ENCODE results near the gene ZNF804A. TPM values are rescaled to one million over a fixed set of nuclear protein-coding genes. Genes with fewer than 3 reads are reported as not detected.

The ZNF804A gene
- total RNA-seq, 1 experiment from 2014 or later, result not detected

GRCh38 chr2:184938221-184938985, 340.1 kb downstream of the ZNF804A start:
- no peak overlapping the region for H3K27ac Mint-ChIP-seq (ENCODE audit: unreplicated experiment)
- H3K9me3 Mint-ChIP-seq (ENCODE audit: unreplicated experiment), result no peaks in the 10 kb centered on the region
- Histone ChIP-seq H3K9me3 (no peaks in the 10 kb centered on the region), H3K27me3 (replicated peaks; ENCODE audit: control insufficient read depth, insufficient read depth, low read length) (no peaks in the 10 kb centered on the region), H3K36me3 (ENCODE audit: control insufficient read depth, insufficient read depth, low read length) (no peaks in the 10 kb centered on the region), H3K4me3 (ENCODE audit: low read depth, low read length) (no peak overlapping the region), H3K4me1 (no peaks in the 10 kb centered on the region)
- no peaks in the 10 kb centered on the region for H3K36me3 Mint-ChIP-seq (ENCODE audit: insufficient read depth, unreplicated experiment)
- intact Hi-C loops (cut with micrococcal nuclease; ENCODE audit: unreplicated experiment), result no loop called here
- BruUV-seq (replicated peaks), result no TSS peak
- H3K27me3 Mint-ChIP-seq (ENCODE audit: insufficient read depth, unreplicated experiment), result no peaks in the 10 kb centered on the region
- CTCF ChIA-PET, result no interaction called here
- no peaks in the 10 kb centered on the region for H3K4me1 Mint-ChIP-seq (ENCODE audit: low read depth, unreplicated experiment)
- H3K4me3 Mint-ChIP-seq (ENCODE audit: unreplicated experiment), result no peak overlapping the region
- POLR2A ChIA-PET, result no interaction called here
- no peak for DNase-seq
- no peak for TF ChIP-seq CTCF (IDR thresholded peaks at IDR 0.05; ENCODE audit: insufficient read depth in 1 of 2, low read depth in 1 of 2, low read length in 1 of 2, severe bottlenecking in 1 of 2, unreplicated experiment in 1 of 2)

DNA sequence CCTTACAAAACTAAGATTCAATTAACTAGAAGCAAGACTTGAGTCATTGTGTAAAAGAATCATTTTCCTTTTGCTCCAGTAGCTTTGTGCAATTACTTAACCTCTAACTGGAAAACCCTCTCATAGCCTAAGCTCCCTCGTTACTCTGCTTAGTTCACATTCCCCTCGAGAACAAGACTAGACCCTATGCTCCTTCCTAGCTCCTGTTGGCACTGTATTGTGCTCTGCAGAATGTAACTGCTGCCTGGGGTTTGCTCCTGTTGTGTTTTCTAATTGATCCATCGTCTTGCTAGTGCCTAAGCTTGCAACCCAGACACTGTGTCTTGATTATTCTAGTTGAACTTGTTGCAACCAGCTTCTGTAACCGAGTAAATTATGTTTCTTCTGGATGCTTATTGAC, 347.0 kb downstream of the ZNF804A start:
- POLR2A ChIA-PET, result no interaction called here
- H3K36me3 Mint-ChIP-seq (ENCODE audit: insufficient read depth, unreplicated experiment), result no peaks in the 10 kb centered on the region
- no peak overlapping the region for H3K27ac Mint-ChIP-seq (ENCODE audit: unreplicated experiment)
- H3K36me3 ChIP-seq (ENCODE audit: control insufficient read depth, insufficient read depth, low read length), result no peaks in the 10 kb centered on the region
- no peaks in the 10 kb centered on the region for H3K4me1 ChIP-seq
- TF ChIP-seq CTCF (IDR thresholded peaks at IDR 0.05; ENCODE audit: insufficient read depth in 1 of 2, low read depth in 1 of 2, low read length in 1 of 2, severe bottlenecking in 1 of 2, unreplicated experiment in 1 of 2), result no peak
- H3K4me3 Mint-ChIP-seq (ENCODE audit: unreplicated experiment), result no peak overlapping the region
- intact Hi-C loops (cut with micrococcal nuclease; ENCODE audit: unreplicated experiment), result no loop called here
- no peak overlapping the region for H3K4me3 ChIP-seq (ENCODE audit: low read depth, low read length)
- no peaks in the 10 kb centered on the region for H3K9me3 Mint-ChIP-seq (ENCODE audit: unreplicated experiment)
- DNase-seq, result no peak
- H3K9me3 ChIP-seq, result no peaks in the 10 kb centered on the region; the same call in 1 of the 2 replicates
- H3K27me3 ChIP-seq (replicated peaks; ENCODE audit: control insufficient read depth, insufficient read depth, low read length), result no peaks in the 10 kb centered on the region
- no TSS peak for BruUV-seq (replicated peaks)
- no peaks in the 10 kb centered on the region for H3K4me1 Mint-ChIP-seq (ENCODE audit: low read depth, unreplicated experiment)
- no peaks in the 10 kb centered on the region for H3K27me3 Mint-ChIP-seq (ENCODE audit: insufficient read depth, unreplicated experiment)
- CTCF ChIA-PET, result no interaction called here

- Mint-ChIP-seq H3K9me3 (ENCODE audit: unreplicated experiment) (no peaks in the 10 kb centered on the region), H3K27me3 (ENCODE audit: insufficient read depth, unreplicated experiment) (no peaks in the 10 kb centered on the region), H3K27ac (ENCODE audit: unreplicated experiment) (no peak overlapping the region), H3K4me3 (ENCODE audit: unreplicated experiment) (no peak overlapping the region), H3K36me3 (ENCODE audit: insufficient read depth, unreplicated experiment) (no peaks in the 10 kb centered on the region), H3K4me1 (ENCODE audit: low read depth, unreplicated experiment) (no peaks in the 10 kb centered on the region)
- no TSS peak for BruUV-seq (replicated peaks)
- no peaks in the 10 kb centered on the region for H3K36me3 ChIP-seq (ENCODE audit: control insufficient read depth, insufficient read depth, low read length)
- CTCF ChIA-PET, result no interaction called here
- no peaks in the 10 kb centered on the region; the same call in 1 of the 2 replicates for H3K9me3 ChIP-seq
- DNase-seq, result no peak
- intact Hi-C loops (cut with micrococcal nuclease; ENCODE audit: unreplicated experiment), result no loop called here
- no peaks in the 10 kb centered on the region for H3K4me1 ChIP-seq
- POLR2A ChIA-PET, result no interaction called here
- TF ChIP-seq CTCF (IDR thresholded peaks at IDR 0.05; ENCODE audit: insufficient read depth in 1 of 2, low read depth in 1 of 2, low read length in 1 of 2, severe bottlenecking in 1 of 2, unreplicated experiment in 1 of 2), result no peak
- H3K4me3 ChIP-seq (ENCODE audit: low read depth, low read length), result no peak overlapping the region
- no peaks in the 10 kb centered on the region for H3K27me3 ChIP-seq (replicated peaks; ENCODE audit: control insufficient read depth, insufficient read depth, low read length)
Observed at GRCh38 chr2:184945824-184946223, 347.5 kb downstream of the ZNF804A start.
